Measurements from ENCODE around the gene DESI1.

Gene DESI1

DNA sequence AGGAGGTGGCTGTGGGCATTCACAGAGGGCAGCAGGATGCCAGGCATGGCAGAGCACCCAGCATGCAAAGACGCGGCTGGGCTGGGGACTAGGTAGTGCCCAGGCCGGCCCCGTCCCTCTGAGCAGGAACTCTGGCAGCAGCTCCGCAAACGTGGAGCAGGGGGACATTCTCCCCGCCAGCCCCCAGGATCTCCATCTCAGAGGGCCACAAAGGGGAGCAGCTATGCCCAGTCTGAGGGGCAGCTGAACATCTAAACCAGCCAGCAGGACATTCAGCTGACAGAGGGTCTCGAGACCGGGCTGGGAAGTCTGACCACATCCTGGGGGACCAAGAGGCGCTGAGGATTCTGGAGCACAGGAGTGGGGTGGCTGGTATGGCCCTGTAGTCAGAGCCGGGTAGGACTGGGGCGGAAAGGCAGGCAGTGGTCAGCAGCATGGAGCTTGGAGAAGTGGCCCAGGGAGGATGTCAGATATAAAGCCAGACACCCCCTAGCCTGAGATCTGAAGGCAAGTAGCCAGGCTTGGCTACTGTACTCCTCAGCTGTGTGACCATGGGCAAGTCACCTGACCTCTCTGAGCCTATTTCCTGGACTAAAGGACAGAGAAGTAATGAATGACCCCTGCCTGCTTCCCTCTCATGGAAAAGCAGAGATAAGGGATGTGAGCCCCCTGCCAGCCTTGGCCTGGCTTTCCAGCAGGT lies 41.4 kb downstream of the DESI1 start:
- Histone ChIP-seq H3K4me3 (ENCODE audit: insufficient read depth, low read length, poor library complexity, severe bottlenecking) (no peak overlapping the region), H3K27ac (ENCODE audit: low read depth, low read length) (no peak overlapping the region), H3F3A (ENCODE audit: insufficient read depth) (no peaks in the 10 kb centered on the region), H3K4me2 (ENCODE audit: low read depth, low read length, poor library complexity, severe bottlenecking) (no peak overlapping the region), H3K79me2 (ENCODE audit: insufficient read depth, low read length) (no peaks in the 10 kb centered on the region), H3K36me3 (ENCODE audit: low read length) (no peaks in the 10 kb centered on the region), H3K27me3 (ENCODE audit: low read length) (no peaks in the 10 kb centered on the region), H2AFZ (ENCODE audit: low read depth, low read length, severe bottlenecking) (no peak overlapping the region), H3K9me3 (ENCODE audit: insufficient read depth, low read length) (no peaks in the 10 kb centered on the region), H4K20me1 (ENCODE audit: low read depth, low read length) (no peaks in the 10 kb centered on the region), H3K9ac (ENCODE audit: low read length) (no peak overlapping the region), H3K9me2 (replicated peaks; ENCODE audit: insufficient read depth, low read length) (no peaks in the 10 kb centered on the region)
- TF ChIP-seq EZH2phosphoT487 (conservative IDR thresholded peaks at IDR 0.05; ENCODE audit: low read length), result no peak
- TF ChIP-seq, protein P1, sequence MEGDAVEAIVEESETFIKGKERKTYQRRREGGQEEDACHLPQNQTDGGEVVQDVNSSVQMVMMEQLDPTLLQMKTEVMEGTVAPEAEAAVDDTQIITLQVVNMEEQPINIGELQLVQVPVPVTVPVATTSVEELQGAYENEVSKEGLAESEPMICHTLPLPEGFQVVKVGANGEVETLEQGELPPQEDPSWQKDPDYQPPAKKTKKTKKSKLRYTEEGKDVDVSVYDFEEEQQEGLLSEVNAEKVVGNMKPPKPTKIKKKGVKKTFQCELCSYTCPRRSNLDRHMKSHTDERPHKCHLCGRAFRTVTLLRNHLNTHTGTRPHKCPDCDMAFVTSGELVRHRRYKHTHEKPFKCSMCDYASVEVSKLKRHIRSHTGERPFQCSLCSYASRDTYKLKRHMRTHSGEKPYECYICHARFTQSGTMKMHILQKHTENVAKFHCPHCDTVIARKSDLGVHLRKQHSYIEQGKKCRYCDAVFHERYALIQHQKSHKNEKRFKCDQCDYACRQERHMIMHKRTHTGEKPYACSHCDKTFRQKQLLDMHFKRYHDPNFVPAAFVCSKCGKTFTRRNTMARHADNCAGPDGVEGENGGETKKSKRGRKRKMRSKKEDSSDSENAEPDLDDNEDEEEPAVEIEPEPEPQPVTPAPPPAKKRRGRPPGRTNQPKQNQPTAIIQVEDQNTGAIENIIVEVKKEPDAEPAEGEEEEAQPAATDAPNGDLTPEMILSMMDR (IDR thresholded peaks at IDR 0.05; ENCODE audit: insufficient read depth, low read length, poor library complexity, severe bottlenecking), result no peak

DNA sequence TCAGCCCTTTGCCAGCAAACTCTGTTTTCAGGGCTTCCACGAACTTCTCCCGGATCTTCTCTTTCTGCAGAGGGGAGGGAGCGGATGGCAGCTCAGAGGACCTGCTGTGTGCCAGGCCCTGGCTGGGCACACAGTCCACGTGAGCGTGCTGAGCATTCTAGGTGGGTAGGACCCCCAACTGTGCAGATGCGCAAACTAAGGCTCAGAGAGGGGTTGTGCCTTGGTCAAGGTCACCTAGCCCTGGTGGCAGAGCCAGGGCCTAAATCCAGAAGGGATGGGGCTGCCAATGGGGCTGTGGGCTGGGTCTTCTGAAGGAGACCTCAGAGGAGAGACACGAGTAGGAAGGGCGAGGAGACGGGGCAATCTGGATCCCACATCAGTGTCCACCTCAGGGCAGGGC lies 42.0 kb downstream of the DESI1 start:
- Histone ChIP-seq H2AFZ (ENCODE audit: low read depth, low read length, severe bottlenecking) (no peak overlapping the region), H3K79me2 (ENCODE audit: insufficient read depth, low read length) (no peaks in the 10 kb centered on the region), H3K9me3 (ENCODE audit: insufficient read depth, low read length) (no peaks in the 10 kb centered on the region), H3K27me3 (ENCODE audit: low read length) (no peaks in the 10 kb centered on the region), H3K27ac (ENCODE audit: low read depth, low read length) (no peak overlapping the region), H4K20me1 (ENCODE audit: low read depth, low read length) (no peaks in the 10 kb centered on the region), H3K4me2 (ENCODE audit: low read depth, low read length, poor library complexity, severe bottlenecking) (no peak overlapping the region), H3K9me2 (replicated peaks; ENCODE audit: insufficient read depth, low read length) (no peaks in the 10 kb centered on the region), H3F3A (ENCODE audit: insufficient read depth) (no peaks in the 10 kb centered on the region), H3K36me3 (ENCODE audit: low read length) (no peaks in the 10 kb centered on the region), H3K4me3 (ENCODE audit: insufficient read depth, low read length, poor library complexity, severe bottlenecking) (no peak overlapping the region), H3K9ac (ENCODE audit: low read length) (no peak overlapping the region)
- TF ChIP-seq, protein P1 (IDR thresholded peaks at IDR 0.05; ENCODE audit: insufficient read depth, low read length, poor library complexity, severe bottlenecking), result no peak
- no peak for TF ChIP-seq EZH2phosphoT487 (conservative IDR thresholded peaks at IDR 0.05; ENCODE audit: low read length)

DNA sequence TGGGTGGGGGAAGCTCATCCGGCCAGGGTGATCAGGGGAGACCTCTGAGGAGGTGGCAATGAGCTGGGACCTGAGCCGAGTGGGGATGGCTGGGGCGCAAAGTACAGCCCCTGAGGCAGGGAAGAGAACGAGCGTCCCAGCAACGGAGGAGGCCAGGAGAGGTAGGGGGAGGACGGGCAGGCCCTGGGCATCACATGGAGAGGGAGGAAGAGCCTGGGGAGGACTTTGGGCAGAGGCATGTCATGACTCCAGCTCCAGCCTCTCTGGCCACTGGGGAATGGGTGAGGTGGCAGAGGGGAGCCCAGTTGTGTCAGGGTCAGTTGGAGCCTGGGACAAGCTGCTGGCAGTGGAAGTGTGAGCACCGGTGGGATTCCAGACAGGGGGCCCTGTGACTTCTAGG lies 42.7 kb downstream of the DESI1 start:
- no peaks in the 10 kb centered on the region for H3K36me3 ChIP-seq (ENCODE audit: low read length)

More for the DNA sequence above, 42.7 kb downstream of the DESI1 start:
- Histone ChIP-seq H3K27me3 (ENCODE audit: low read length) (no peaks in the 10 kb centered on the region), H3K4me2 (ENCODE audit: low read depth, low read length, poor library complexity, severe bottlenecking) (no peak overlapping the region), H3K79me2 (ENCODE audit: insufficient read depth, low read length) (no peaks in the 10 kb centered on the region), H4K20me1 (ENCODE audit: low read depth, low read length) (no peaks in the 10 kb centered on the region), H3F3A (ENCODE audit: insufficient read depth) (no peaks in the 10 kb centered on the region), H2AFZ (ENCODE audit: low read depth, low read length, severe bottlenecking) (no peak overlapping the region), H3K27ac (ENCODE audit: low read depth, low read length) (no peak overlapping the region), H3K9ac (ENCODE audit: low read length) (no peak overlapping the region), H3K9me2 (replicated peaks; ENCODE audit: insufficient read depth, low read length) (no peaks in the 10 kb centered on the region), H3K9me3 (ENCODE audit: insufficient read depth, low read length) (no peaks in the 10 kb centered on the region), H3K4me3 (ENCODE audit: insufficient read depth, low read length, poor library complexity, severe bottlenecking) (no peak overlapping the region)
- TF ChIP-seq, protein P1 (IDR thresholded peaks at IDR 0.05; ENCODE audit: insufficient read depth, low read length, poor library complexity, severe bottlenecking), result no peak
- TF ChIP-seq EZH2phosphoT487 (conservative IDR thresholded peaks at IDR 0.05; ENCODE audit: low read length), result no peak
